C4-2B (cell line): ENCODE results near the gene CSNK1A1.

ENCODE experiments used
- ZFX ChIP-seq: fragments of 450-650 bp; IDR thresholded peaks from 2 replicates; pipeline ENCODE4 v1.6.1; 2017
- TF ChIP-seq, protein P1 (sequence below): fragments of 450-650 bp; conservative IDR thresholded peaks from 2 replicates; pipeline ENCODE4 v1.5.1; 2017; ENCODE audit warnings: mild to moderate bottlenecking

GRCh38 chr5:149489605-149490037 is 61.6 kb downstream of the CSNK1A1 start:
- TF ChIP-seq, protein P1, sequence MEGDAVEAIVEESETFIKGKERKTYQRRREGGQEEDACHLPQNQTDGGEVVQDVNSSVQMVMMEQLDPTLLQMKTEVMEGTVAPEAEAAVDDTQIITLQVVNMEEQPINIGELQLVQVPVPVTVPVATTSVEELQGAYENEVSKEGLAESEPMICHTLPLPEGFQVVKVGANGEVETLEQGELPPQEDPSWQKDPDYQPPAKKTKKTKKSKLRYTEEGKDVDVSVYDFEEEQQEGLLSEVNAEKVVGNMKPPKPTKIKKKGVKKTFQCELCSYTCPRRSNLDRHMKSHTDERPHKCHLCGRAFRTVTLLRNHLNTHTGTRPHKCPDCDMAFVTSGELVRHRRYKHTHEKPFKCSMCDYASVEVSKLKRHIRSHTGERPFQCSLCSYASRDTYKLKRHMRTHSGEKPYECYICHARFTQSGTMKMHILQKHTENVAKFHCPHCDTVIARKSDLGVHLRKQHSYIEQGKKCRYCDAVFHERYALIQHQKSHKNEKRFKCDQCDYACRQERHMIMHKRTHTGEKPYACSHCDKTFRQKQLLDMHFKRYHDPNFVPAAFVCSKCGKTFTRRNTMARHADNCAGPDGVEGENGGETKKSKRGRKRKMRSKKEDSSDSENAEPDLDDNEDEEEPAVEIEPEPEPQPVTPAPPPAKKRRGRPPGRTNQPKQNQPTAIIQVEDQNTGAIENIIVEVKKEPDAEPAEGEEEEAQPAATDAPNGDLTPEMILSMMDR: no peak
- no peak for TF ChIP-seq ZFX
